Fibroblast of skin of back (primary cell): ENCODE measurements around the gene CD300E.

Experiments
- DNase-seq: peaks from one replicate; pipeline ENCODE4 v3.0.0-alpha.2; 2013

The CD300E gene

DNA sequence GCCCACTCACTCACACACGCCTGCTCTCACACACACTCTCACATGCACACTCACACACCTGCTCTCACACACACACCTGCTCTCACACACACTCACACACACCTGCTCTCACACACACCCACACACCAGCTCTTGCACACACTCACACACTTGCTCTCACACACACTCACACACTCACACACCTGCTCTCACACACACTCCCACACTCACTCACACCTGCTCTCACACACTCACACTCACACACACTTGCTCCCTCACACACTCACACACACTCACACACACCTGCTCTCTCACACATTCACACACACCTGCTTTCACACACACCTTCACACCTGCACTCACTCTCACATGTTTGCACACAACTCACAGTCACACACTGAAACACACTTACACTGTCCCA is 60.2 kb downstream of the CD300E start:
- no peak for DNase-seq

DNA sequence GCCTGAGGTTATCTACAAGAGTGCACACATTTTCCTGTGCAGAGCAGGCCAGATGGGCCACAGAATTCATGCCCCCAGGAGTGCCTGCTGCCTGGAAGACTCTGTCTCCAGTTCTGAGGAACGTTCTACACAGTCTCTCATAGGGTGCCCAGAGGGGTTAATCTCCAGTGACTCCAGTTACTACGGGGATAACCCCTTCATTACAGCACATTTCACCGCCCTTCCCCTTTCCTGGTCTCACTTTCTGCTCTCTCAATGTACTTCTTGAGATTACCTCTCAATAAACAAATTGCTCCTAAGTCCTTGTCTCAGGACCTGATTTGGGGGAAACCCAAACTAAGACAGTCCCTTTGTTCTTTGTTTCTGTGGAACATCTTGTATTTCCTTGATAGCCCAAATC is 62.0 kb downstream of the CD300E start:
- DNase-seq, result no peak
